HepG2 (cell line): ENCODE results near the gene HNF1B. TPM values are rescaled to one million over a fixed set of nuclear protein-coding genes. Genes with fewer than 3 reads are reported as not detected.

ENCODE experiments used
- GATAD1 ChIP-seq: IDR thresholded peaks from 2 replicates; pipeline ENCODE4 v1.6.1; 2016; ENCODE audit warnings: missing genetic modification reagents, missing compliant biosample characterization
- HDAC1 ChIP-seq: sonication (generic); formaldehyde crosslinking; IDR thresholded peaks from 2 replicates; pipeline ENCODE4 v1.5.1; 2020; ENCODE audit warnings: mild to moderate bottlenecking, missing genetic modification reagents
- NAIF1 ChIP-seq: sonication (generic); formaldehyde crosslinking; IDR thresholded peaks from 2 replicates; pipeline ENCODE4 v1.5.0; 2020; ENCODE audit warnings: mild to moderate bottlenecking, missing genetic modification reagents, borderline replicate concordance
- NCOA1 ChIP-seq: sonication (generic); formaldehyde crosslinking; IDR thresholded peaks from 2 replicates; pipeline ENCODE4 v1.9.0; 2021; ENCODE audit warnings: missing genetic modification reagents
- NFE2 ChIP-seq: sonication (generic); formaldehyde crosslinking; IDR thresholded peaks from 2 replicates; pipeline ENCODE4 v1.4.0; 2020; ENCODE audit warnings: missing genetic modification reagents
- NFIC ChIP-seq: IDR thresholded peaks from 2 replicates; pipeline ENCODE4 v1.6.1; 2012; ENCODE audit warnings: mild to moderate bottlenecking, low read length, inconsistent platforms
- PHF20 ChIP-seq: sonication (generic); formaldehyde crosslinking; IDR thresholded peaks from 2 replicates; pipeline ENCODE4 v1.5.0; 2020; ENCODE audit warnings: mild to moderate bottlenecking, missing genetic modification reagents
- SOX13 ChIP-seq, 3 experiments: fragments of 450-650 bp in 1 of 3; sonication (generic) in 1 of 3; formaldehyde crosslinking in 1 of 3; IDR thresholded peaks in 2 of 3; conservative IDR thresholded peaks in 1 of 3; 2 replicates each; pipeline versions ENCODE4 v1.5.0 to v1.6.1; 2016 to 2020; ENCODE audit warnings: antibody characterized with exemption in 1 of 3, mild to moderate bottlenecking in 1 of 3, missing compliant biosample characterization in 1 of 3, missing genetic modification reagents in 1 of 3, moderate library complexity in 1 of 3
- SP140L ChIP-seq: sonication (generic); formaldehyde crosslinking; IDR thresholded peaks from 2 replicates; pipeline ENCODE4 v1.4.0; 2020; ENCODE audit warnings: missing genetic modification reagents, borderline replicate concordance
- ZNF207 ChIP-seq: fragments of 450-650 bp; IDR thresholded peaks from 2 replicates; pipeline ENCODE4 v1.6.1; 2016; ENCODE audit warnings: antibody characterized with exemption, borderline replicate concordance
- ZNF317 ChIP-seq: sonication (generic); formaldehyde crosslinking; IDR thresholded peaks from 2 replicates; pipeline ENCODE4 v1.5.0; 2020; ENCODE audit warnings: mild to moderate bottlenecking, missing genetic modification reagents
- ZNF563 ChIP-seq: sonication (generic); formaldehyde crosslinking; IDR thresholded peaks from 2 replicates; pipeline ENCODE4 v1.8.0; 2022; ENCODE audit warnings: mild to moderate bottlenecking, moderate library complexity, missing genetic modification reagents
- polyA plus RNA-seq, 8 experiments: library from polyadenylated mRNA; depleted of rRNA in 3 of 8; stranded (reverse) in 7 of 8; unstranded in 1 of 8; fragments of >200 nt; fragmentation: Illumina TruSeq in 4 of 8; extraction: Trizol in 4 of 8; gene quantifications; 2 replicates each; pipeline versions ENCODE4 v1.2.1 to v1.2.3, GENCODE V29; 2011 to 2016; ENCODE audit warnings: low read depth in 4 of 8, missing spikeins in 1 of 8, mixed read lengths in 1 of 8; ENCODE audit not compliant: insufficient read depth in 1 of 8
- total RNA-seq, 5 experiments: library from RNA; depleted of rRNA; stranded (reverse); fragments of >200 nt; fragmentation: Illumina TruSeq; extraction: Trizol; gene quantifications; 2 replicates each; pipeline ENCODE4 v1.2.3, GENCODE V29; 2016; ENCODE audit warnings: low read depth in 1 of 5
- TF ChIP-seq, protein P1 (sequence below): sonication (generic); formaldehyde crosslinking; IDR thresholded peaks from 2 replicates; pipeline ENCODE4 v1.4.0; 2020; ENCODE audit warnings: missing genetic modification reagents, borderline replicate concordance
- TF ChIP-seq, protein P2 (sequence below): IDR thresholded peaks from 2 replicates; pipeline ENCODE4 v1.6.1; 2012; ENCODE audit warnings: low read depth, low read length, improper control_type of control experiment
- TF ChIP-seq, protein P3 (sequence below): sonication (generic); formaldehyde crosslinking; IDR thresholded peaks from 2 replicates; pipeline ENCODE4 v1.4.0; 2020; ENCODE audit warnings: missing genetic modification reagents
- TF ChIP-seq, protein P4 (sequence below): sonication (generic); formaldehyde crosslinking; IDR thresholded peaks from 2 replicates; pipeline ENCODE4 v1.8.0; 2022; ENCODE audit warnings: mild to moderate bottlenecking, missing genetic modification reagents
- TF ChIP-seq, protein P5 (sequence below): sonication (generic); formaldehyde crosslinking; IDR thresholded peaks from 2 replicates; pipeline ENCODE4 v1.4.0; 2020; ENCODE audit warnings: low read depth, mild to moderate bottlenecking, missing genetic modification reagents

The HNF1B gene
- total and polyA plus RNA-seq, 2 of the 13 experiments (the other 11 are each of a cell fraction or from before 2014, with no cell fraction given): 1.9 to 5.3 TPM

DNA sequence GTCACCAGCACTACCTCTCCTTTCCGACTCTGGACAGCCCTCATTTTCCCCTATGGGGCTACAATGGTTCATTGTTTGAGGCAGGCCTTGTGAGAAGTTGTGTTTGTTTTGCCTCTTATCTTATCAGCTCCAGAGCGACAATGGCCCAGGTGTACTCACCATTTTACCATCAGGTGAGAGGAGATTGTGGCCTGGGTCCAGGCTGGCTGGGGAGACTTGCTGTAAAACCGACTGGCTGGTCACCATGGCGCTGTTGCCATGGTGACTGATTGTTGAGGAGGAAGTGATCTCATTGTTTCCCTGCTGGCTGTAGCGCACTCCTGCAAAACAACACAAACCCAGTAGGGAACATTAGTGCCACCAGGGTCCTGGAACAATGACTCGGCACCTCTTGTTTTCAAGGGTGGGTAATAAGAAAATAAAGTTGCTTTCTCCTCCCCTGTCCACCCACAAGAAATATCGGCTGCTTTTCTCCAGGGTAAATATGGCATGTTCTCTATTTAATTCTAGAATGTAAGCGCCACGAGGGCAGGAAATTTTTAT lies 34.4 kb downstream of the HNF1B start (continued):
- TF ChIP-seq, protein P1, sequence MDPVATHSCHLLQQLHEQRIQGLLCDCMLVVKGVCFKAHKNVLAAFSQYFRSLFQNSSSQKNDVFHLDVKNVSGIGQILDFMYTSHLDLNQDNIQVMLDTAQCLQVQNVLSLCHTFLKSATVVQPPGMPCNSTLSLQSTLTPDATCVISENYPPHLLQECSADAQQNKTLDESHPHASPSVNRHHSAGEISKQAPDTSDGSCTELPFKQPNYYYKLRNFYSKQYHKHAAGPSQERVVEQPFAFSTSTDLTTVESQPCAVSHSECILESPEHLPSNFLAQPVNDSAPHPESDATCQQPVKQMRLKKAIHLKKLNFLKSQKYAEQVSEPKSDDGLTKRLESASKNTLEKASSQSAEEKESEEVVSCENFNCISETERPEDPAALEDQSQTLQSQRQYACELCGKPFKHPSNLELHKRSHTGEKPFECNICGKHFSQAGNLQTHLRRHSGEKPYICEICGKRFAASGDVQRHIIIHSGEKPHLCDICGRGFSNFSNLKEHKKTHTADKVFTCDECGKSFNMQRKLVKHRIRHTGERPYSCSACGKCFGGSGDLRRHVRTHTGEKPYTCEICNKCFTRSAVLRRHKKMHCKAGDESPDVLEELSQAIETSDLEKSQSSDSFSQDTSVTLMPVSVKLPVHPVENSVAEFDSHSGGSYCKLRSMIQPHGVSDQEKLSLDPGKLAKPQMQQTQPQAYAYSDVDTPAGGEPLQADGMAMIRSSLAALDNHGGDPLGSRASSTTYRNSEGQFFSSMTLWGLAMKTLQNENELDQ (CRISPR knock-in tag): no peak
- peak; percentile 50; the same call in 1 of the 2 replicates for TF ChIP-seq NFE2 (CRISPR knock-in tag)
- peak; percentile 83 for TF ChIP-seq HDAC1 (CRISPR knock-in tag)
- peak; percentile 100 for TF ChIP-seq SOX13 (IDR thresholded peaks at IDR 0.05)
- TF ChIP-seq SOX13 (CRISPR knock-in tag; conservative IDR thresholded peaks at IDR 0.05 in 1 of 2, IDR thresholded peaks at IDR 0.05 in 1 of 2): peak in 1 of 2 experiments; percentile 100; a peak in 2 of 4 replicates
- TF ChIP-seq, protein P2, sequence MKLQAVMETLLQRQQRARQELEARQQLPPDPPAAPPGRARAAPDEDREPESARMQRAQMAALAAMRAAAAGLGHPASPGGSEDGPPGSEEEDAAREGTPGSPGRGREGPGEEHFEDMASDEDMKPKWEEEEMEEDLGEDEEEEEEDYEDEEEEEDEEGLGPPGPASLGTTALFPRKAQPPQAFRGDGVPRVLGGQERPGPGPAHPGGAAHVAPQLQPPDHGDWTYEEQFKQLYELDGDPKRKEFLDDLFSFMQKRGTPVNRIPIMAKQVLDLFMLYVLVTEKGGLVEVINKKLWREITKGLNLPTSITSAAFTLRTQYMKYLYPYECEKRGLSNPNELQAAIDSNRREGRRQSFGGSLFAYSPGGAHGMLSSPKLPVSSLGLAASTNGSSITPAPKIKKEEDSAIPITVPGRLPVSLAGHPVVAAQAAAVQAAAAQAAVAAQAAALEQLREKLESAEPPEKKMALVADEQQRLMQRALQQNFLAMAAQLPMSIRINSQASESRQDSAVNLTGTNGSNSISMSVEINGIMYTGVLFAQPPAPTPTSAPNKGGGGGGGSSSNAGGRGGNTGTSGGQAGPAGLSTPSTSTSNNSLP: 0 out of 2 replicates have a peak, but pooled peaks have one; percentile 33
- no peak for TF ChIP-seq SP140L
- no peak for TF ChIP-seq PHF20
- TF ChIP-seq, protein P3, sequence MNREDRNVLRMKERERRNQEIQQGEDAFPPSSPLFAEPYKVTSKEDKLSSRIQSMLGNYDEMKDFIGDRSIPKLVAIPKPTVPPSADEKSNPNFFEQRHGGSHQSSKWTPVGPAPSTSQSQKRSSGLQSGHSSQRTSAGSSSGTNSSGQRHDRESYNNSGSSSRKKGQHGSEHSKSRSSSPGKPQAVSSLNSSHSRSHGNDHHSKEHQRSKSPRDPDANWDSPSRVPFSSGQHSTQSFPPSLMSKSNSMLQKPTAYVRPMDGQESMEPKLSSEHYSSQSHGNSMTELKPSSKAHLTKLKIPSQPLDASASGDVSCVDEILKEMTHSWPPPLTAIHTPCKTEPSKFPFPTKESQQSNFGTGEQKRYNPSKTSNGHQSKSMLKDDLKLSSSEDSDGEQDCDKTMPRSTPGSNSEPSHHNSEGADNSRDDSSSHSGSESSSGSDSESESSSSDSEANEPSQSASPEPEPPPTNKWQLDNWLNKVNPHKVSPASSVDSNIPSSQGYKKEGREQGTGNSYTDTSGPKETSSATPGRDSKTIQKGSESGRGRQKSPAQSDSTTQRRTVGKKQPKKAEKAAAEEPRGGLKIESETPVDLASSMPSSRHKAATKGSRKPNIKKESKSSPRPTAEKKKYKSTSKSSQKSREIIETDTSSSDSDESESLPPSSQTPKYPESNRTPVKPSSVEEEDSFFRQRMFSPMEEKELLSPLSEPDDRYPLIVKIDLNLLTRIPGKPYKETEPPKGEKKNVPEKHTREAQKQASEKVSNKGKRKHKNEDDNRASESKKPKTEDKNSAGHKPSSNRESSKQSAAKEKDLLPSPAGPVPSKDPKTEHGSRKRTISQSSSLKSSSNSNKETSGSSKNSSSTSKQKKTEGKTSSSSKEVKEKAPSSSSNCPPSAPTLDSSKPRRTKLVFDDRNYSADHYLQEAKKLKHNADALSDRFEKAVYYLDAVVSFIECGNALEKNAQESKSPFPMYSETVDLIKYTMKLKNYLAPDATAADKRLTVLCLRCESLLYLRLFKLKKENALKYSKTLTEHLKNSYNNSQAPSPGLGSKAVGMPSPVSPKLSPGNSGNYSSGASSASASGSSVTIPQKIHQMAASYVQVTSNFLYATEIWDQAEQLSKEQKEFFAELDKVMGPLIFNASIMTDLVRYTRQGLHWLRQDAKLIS: no peak
- TF ChIP-seq, protein P4, sequence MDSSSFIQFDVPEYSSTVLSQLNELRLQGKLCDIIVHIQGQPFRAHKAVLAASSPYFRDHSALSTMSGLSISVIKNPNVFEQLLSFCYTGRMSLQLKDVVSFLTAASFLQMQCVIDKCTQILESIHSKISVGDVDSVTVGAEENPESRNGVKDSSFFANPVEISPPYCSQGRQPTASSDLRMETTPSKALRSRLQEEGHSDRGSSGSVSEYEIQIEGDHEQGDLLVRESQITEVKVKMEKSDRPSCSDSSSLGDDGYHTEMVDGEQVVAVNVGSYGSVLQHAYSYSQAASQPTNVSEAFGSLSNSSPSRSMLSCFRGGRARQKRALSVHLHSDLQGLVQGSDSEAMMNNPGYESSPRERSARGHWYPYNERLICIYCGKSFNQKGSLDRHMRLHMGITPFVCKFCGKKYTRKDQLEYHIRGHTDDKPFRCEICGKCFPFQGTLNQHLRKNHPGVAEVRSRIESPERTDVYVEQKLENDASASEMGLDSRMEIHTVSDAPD: peak; percentile 98
- TF ChIP-seq ZNF563 (CRISPR knock-in tag): no peak
- TF ChIP-seq NFIC: 0 out of 2 replicates have a peak, but pooled peaks have one; percentile 60
- peak; percentile 64; the same call in 1 of the 2 replicates for TF ChIP-seq ZNF317 (CRISPR knock-in tag)
- no peak for TF ChIP-seq ZNF207
- TF ChIP-seq, protein P5, sequence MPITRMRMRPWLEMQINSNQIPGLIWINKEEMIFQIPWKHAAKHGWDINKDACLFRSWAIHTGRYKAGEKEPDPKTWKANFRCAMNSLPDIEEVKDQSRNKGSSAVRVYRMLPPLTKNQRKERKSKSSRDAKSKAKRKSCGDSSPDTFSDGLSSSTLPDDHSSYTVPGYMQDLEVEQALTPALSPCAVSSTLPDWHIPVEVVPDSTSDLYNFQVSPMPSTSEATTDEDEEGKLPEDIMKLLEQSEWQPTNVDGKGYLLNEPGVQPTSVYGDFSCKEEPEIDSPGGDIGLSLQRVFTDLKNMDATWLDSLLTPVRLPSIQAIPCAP (CRISPR knock-in tag): no peak
- TF ChIP-seq NAIF1: no peak
- TF ChIP-seq GATAD1 (CRISPR knock-in tag): no peak
- no peak for TF ChIP-seq NCOA1 (CRISPR knock-in tag)
